Measurements from ENCODE around the gene LHFPL3.

The LHFPL3 gene

DNA sequence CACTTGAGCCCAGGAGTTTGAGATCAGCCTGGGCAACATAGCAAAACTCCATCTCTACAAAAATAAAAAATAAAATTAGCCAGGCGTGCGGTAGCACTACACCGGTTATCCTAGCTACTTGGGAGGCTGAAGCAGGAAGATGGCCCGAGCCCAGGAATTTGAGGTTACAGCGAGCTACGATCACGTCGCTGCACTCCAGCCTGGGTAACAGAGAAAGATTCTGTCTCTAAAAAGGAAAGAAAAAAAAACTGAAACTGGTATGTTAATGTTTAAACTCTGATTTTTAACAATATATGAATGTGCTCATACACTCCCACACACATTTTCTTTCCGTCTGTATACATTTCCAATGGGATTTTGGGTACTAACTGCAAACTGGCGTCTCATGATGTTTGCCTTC is 545.0 kb downstream of the LHFPL3 start:
- Histone ChIP-seq H3K79me2 (ENCODE audit: insufficient read depth, low read length) (no peaks in the 10 kb centered on the region), H3K27me3 (ENCODE audit: insufficient read depth, low read length) (no peaks in the 10 kb centered on the region), H4K20me1 (ENCODE audit: insufficient read depth, low read length) (no peaks in the 10 kb centered on the region), H3K9me2 (ENCODE audit: low read depth, low read length) (no peaks in the 10 kb centered on the region), H3K36me3 (ENCODE audit: insufficient read depth, low read length) (no peaks in the 10 kb centered on the region), H3F3A (ENCODE audit: insufficient read depth, low read length) (no peaks in the 10 kb centered on the region), H3K4me1 (ENCODE audit: insufficient read depth, low read length, severe bottlenecking) (no peaks in the 10 kb centered on the region), H2AFZ (ENCODE audit: low read length) (no peak overlapping the region), H3K9ac (ENCODE audit: low read length) (no peak overlapping the region), H3K4me2 (ENCODE audit: low read length) (no peak overlapping the region), H3K9me3 (ENCODE audit: low read length) (no peaks in the 10 kb centered on the region), H3K4me3 (ENCODE audit: low read depth, low read length, poor library complexity, severe bottlenecking) (no peak overlapping the region), H3K27ac (ENCODE audit: low read depth, low read length, poor library complexity, severe bottlenecking) (no peak overlapping the region)
- TF ChIP-seq CTCF (IDR thresholded peaks at IDR 0.05; ENCODE audit: low read length) = no peak
- no peak for TF ChIP-seq EZH2 (IDR thresholded peaks at IDR 0.05; ENCODE audit: borderline replicate concordance, low read length)

GRCh38 chr7:104878577-104878976 is 550.2 kb downstream of the LHFPL3 start:
- Histone ChIP-seq H3K9me2 (ENCODE audit: low read depth, low read length) (no peaks in the 10 kb centered on the region), H3K79me2 (ENCODE audit: insufficient read depth, low read length) (no peaks in the 10 kb centered on the region), H3K4me1 (ENCODE audit: insufficient read depth, low read length, severe bottlenecking) (no peaks in the 10 kb centered on the region), H3F3A (ENCODE audit: insufficient read depth, low read length) (no peaks in the 10 kb centered on the region), H3K36me3 (ENCODE audit: insufficient read depth, low read length) (no peaks in the 10 kb centered on the region), H3K27me3 (ENCODE audit: insufficient read depth, low read length) (no peaks in the 10 kb centered on the region), H3K27ac (ENCODE audit: low read depth, low read length, poor library complexity, severe bottlenecking) (no peak overlapping the region), H3K4me3 (ENCODE audit: low read depth, low read length, poor library complexity, severe bottlenecking) (no peak overlapping the region), H3K9me3 (ENCODE audit: low read length) (no peaks in the 10 kb centered on the region), H2AFZ (ENCODE audit: low read length) (no peak overlapping the region), H3K4me2 (ENCODE audit: low read length) (no peak overlapping the region), H4K20me1 (ENCODE audit: insufficient read depth, low read length) (no peaks in the 10 kb centered on the region), H3K9ac (ENCODE audit: low read length) (no peak overlapping the region)
- TF ChIP-seq EZH2 (IDR thresholded peaks at IDR 0.05; ENCODE audit: borderline replicate concordance, low read length) (no peak), CTCF (IDR thresholded peaks at IDR 0.05; ENCODE audit: low read length) (no peak)

- Histone ChIP-seq H3F3A (ENCODE audit: insufficient read depth, low read length) (no peaks in the 10 kb centered on the region), H2AFZ (ENCODE audit: low read length) (no peak overlapping the region), H3K79me2 (ENCODE audit: insufficient read depth, low read length) (no peaks in the 10 kb centered on the region), H3K9me2 (ENCODE audit: low read depth, low read length) (no peaks in the 10 kb centered on the region), H3K4me2 (ENCODE audit: low read length) (no peak overlapping the region), H4K20me1 (ENCODE audit: insufficient read depth, low read length) (no peaks in the 10 kb centered on the region), H3K27me3 (ENCODE audit: insufficient read depth, low read length) (no peaks in the 10 kb centered on the region), H3K9me3 (ENCODE audit: low read length) (no peaks in the 10 kb centered on the region), H3K4me3 (ENCODE audit: low read depth, low read length, poor library complexity, severe bottlenecking) (no peak overlapping the region), H3K36me3 (ENCODE audit: insufficient read depth, low read length) (no peaks in the 10 kb centered on the region), H3K4me1 (ENCODE audit: insufficient read depth, low read length, severe bottlenecking) (no peaks in the 10 kb centered on the region), H3K27ac (ENCODE audit: low read depth, low read length, poor library complexity, severe bottlenecking) (no peak overlapping the region), H3K9ac (ENCODE audit: low read length) (no peak overlapping the region)
- TF ChIP-seq CTCF (IDR thresholded peaks at IDR 0.05; ENCODE audit: low read length) = no peak
- TF ChIP-seq EZH2 (IDR thresholded peaks at IDR 0.05; ENCODE audit: borderline replicate concordance, low read length) = no peak
Measured at GRCh38 chr7:104883248-104883717, 554.9 kb downstream of the LHFPL3 start.

Data from OCI-LY1 (cell line).